Spleen (tissue), 13 donors: ENCODE results near the gene APELA. TPM values are rescaled to one million over a fixed set of nuclear protein-coding genes. Genes with fewer than 3 reads are reported as not detected.

ENCODE experiments used
- DNase-seq: peaks from one replicate; pipeline ENCODE4 v3.0.0-alpha.2; 2020
- H3K27ac ChIP-seq, 8 donors: fragments of 200-600 bp; sonication (generic) in 7 of 8; 1 replicate in 4 of 8; 2 replicates in 4 of 8; pipeline versions ENCODE4 v1.5.0 to v1.8.0; 2016 to 2021; ENCODE audit warnings: inconsistent platforms in 4 of 8, mild to moderate bottlenecking in 4 of 8, moderate library complexity in 1 of 8
- H3K27me3 ChIP-seq, 7 donors: fragments of 200-600 bp; sonication (generic) in 6 of 7; replicated peaks in 1 of 7; 1 replicate in 4 of 7; 2 replicates in 3 of 7; pipeline versions ENCODE4 v1.5.0 to v1.8.0; 2016 to 2021; ENCODE audit warnings: inconsistent platforms in 3 of 7, mild to moderate bottlenecking in 1 of 7
- H3K36me3 ChIP-seq, 6 donors: fragments of 200-600 bp; sonication (generic) in 5 of 6; 1 replicate in 4 of 6; 2 replicates in 2 of 6; pipeline versions ENCODE4 v1.5.0 to v1.8.0; 2016 to 2021; ENCODE audit warnings: inconsistent platforms in 2 of 6
- H3K4me1 ChIP-seq, 6 donors: fragments of 200-600 bp; sonication (generic) in 5 of 6; 1 replicate in 3 of 6; 2 replicates in 3 of 6; pipeline versions ENCODE4 v1.5.0 to v1.8.0; 2016 to 2021; ENCODE audit warnings: inconsistent platforms in 3 of 6
- H3K4me3 ChIP-seq, 8 donors: fragments of 200-600 bp; sonication (generic) in 7 of 8; 1 replicate in 4 of 8; 2 replicates in 4 of 8; pipeline versions ENCODE4 v1.5.0 to v1.8.0; 2016 to 2021; ENCODE audit warnings: inconsistent platforms in 4 of 8, mild to moderate bottlenecking in 4 of 8, moderate library complexity in 2 of 8
- H3K9me3 ChIP-seq, 8 donors: fragments of 200-600 bp; sonication (generic) in 7 of 8; 1 replicate in 4 of 8; 2 replicates in 4 of 8; pipeline versions ENCODE4 v1.5.0 to v1.8.0; 2016 to 2021; ENCODE audit warnings: inconsistent platforms in 4 of 8
- CTCF ChIP-seq, 11 experiments: fragments of 200-600 bp in 7 of 11; fragments of 450-650 bp in 4 of 11; sonication (generic) in 4 of 11; IDR thresholded peaks in 8 of 11; conservative IDR thresholded peaks in 3 of 11; 1 replicate in 7 of 11; 2 replicates in 4 of 11; pipeline versions ENCODE4 v1.4.0 to v1.8.0; 2016 to 2021; ENCODE audit warnings: antibody characterized with exemption in 11 of 11, inconsistent platforms in 4 of 11, mild to moderate bottlenecking in 1 of 11
- POLR2A ChIP-seq, 3 donors: fragments of 450-650 bp; IDR thresholded peaks; one replicate each; pipeline ENCODE4 v1.5.1; 2017; ENCODE audit warnings: antibody characterized with exemption in 3 of 3, mild to moderate bottlenecking in 1 of 3
- POLR2AphosphoS5 ChIP-seq, 3 donors: sonication (generic); formaldehyde crosslinking; IDR thresholded peaks; one replicate each; pipeline ENCODE4 v1.5.1; 2017; ENCODE audit warnings: antibody characterized with exemption in 3 of 3
- WGBS, 5 donors: extraction: QIAGEN DNeasy Blood & Tissue Kit in 3 of 5; methylation state at CpG; one replicate each; pipeline versions ENCODE4 v1.1.5 to v1.1.7; 2013 to 2018; 5-methylcytosine and 5-hydroxymethylcytosine counted together
- intact Hi-C: fragments of 100-400 bp; cut with DNase I; formaldehyde crosslinking; loops from one replicate; pipeline ENCODE4 v1.15.0; 2023; ENCODE audit warnings: low total_unique reads
- long read RNA-seq, 2 donors: transcript quantifications; one replicate each; lab custom pipeline, GENCODE V29; 2026
- polyA plus RNA-seq, 3 donors: library from polyadenylated mRNA; stranded (reverse); fragments of 200-250 nt; gene quantifications; one replicate each; pipeline ENCODE4 v1.2.1, GENCODE V29; 2013
- total RNA-seq, 7 donors: library from RNA; depleted of rRNA in 3 of 7; stranded (reverse); fragments of >200 nt in 3 of 7; fragmentation: NEBNext Ultra II Directional in 4 of 7; extraction: Animal tissue kit (Norgen Biotek cat#: 25700) in 4 of 7; gene quantifications; one replicate each; pipeline versions ENCODE4 v1.1.0 to v1.2.1, GENCODE V29; 2016 to 2021
- donor health status: healthy with polysubstance abuse.
- donor health status: DM: no; HTN: no; CAD: no; lungs with moderate emphysema.
- donor health status: DM: no; HTN: no; CAD: no.
- donor health status: Bipolar disorder and iron deficiency.
- donor health status: healthy.
- donor health status: DM: no; HTN: no; CAD: no.
- donor health status: DM: yes; HTN: yes; CAD: no.

APELA gene, protein sequence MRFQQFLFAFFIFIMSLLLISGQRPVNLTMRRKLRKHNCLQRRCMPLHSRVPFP
- not detected for total RNA-seq
- polyA plus RNA-seq = not detected
- long read RNA-seq, donor 1 = 0 reads
- long read RNA-seq, donor 2 = 0 reads

- Histone ChIP-seq H3K27ac (no peak within 1 kb of the TSS), H3K4me3 (no peak within 1 kb of the TSS), H3K4me1 (no peaks in the 10 kb centered on the region), H3K27me3 (peaks cover 0 to 8% (median 0%) of the 10 kb centered on the region in 7 donors), H3K36me3 (no peaks in the 10 kb centered on the region), H3K9me3 (no peaks in the 10 kb centered on the region)
- intact Hi-C loops = no loop called here
- WGBS, 5 donors = 11 to 17% (median 13%) methylated on average over 7 of the region's 7 CpGs
- TF ChIP-seq CTCF (IDR thresholded peaks at IDR 0.05 in 8 of 11, conservative IDR thresholded peaks at IDR 0.05 in 3 of 11) (no peak), POLR2A (IDR thresholded peaks at IDR 0.05) (no peak), POLR2AphosphoS5 (IDR thresholded peaks at IDR 0.05) (no peak)
- no peak for DNase-seq
Measured at GRCh38 chr4:164876700-164877324, at the start of gene APELA. Gene APELA (plus strand): TSS chr4:164877178. CDS start chr4:164877332, 154 bp downstream.

GRCh38 chr4:164828955-164829354 is 48.0 kb upstream of the APELA start:
- H3K4me3 ChIP-seq = no peak overlapping the region
- TF ChIP-seq POLR2AphosphoS5 (IDR thresholded peaks at IDR 0.05) (no peak), CTCF (IDR thresholded peaks at IDR 0.05 in 8 of 11, conservative IDR thresholded peaks at IDR 0.05 in 3 of 11) (no peak), POLR2A (IDR thresholded peaks at IDR 0.05) (no peak)
- no peaks in the 10 kb centered on the region for H3K36me3 ChIP-seq
- H3K4me1 ChIP-seq = no peaks in the 10 kb centered on the region
- intact Hi-C loops = no loop called here
- WGBS, 5 donors = 68 to 86% (median 79%) methylated on average over 3 of the region's 3 CpGs
- no peak for DNase-seq
- H3K27ac ChIP-seq = no peak overlapping the region
- no peaks in the 10 kb centered on the region for H3K9me3 ChIP-seq
- no peaks in the 10 kb centered on the region for H3K27me3 ChIP-seq

- Histone ChIP-seq H3K9me3 (no peaks in the 10 kb centered on the region), H3K36me3 (no peaks in the 10 kb centered on the region), H3K27ac (no peak overlapping the region), H3K4me1 (no peaks in the 10 kb centered on the region), H3K27me3 (peaks cover 0 to 6% (median 0%) of the 10 kb centered on the region in 7 donors), H3K4me3 (no peak overlapping the region)
- 52 to 59% (median 54%) methylated on average over 4 of the region's 4 CpGs for WGBS, 5 donors
- intact Hi-C loops = no loop called here
- no peak for TF ChIP-seq CTCF (IDR thresholded peaks at IDR 0.05 in 8 of 11, conservative IDR thresholded peaks at IDR 0.05 in 3 of 11)
- no peak for TF ChIP-seq POLR2A (IDR thresholded peaks at IDR 0.05)
- TF ChIP-seq POLR2AphosphoS5 (IDR thresholded peaks at IDR 0.05) = no peak
- DNase-seq = no peak
Measured at GRCh38 chr4:164846566-164846965, 30.4 kb upstream of the APELA start.

DNA sequence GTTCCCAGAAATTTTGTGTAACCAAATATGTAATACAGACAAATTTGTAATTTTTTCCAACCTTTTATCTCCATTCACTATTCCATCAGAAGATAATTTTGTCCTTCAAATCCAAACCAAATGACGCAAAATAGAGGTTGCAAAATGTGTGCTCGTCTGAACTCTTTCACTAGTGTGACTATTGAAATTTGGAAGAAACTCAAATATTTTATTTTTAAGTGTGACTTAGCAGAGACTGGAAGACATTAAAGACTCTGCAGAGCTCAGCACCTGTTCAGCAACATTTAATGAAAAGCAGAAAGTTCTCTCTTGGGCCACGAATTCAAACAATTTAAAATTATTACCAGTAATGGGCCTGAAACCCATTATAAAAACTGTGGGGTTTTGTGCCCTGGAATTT is 30.0 kb upstream of the APELA start:
- Histone ChIP-seq H3K4me3 (no peak overlapping the region), H3K27ac (no peak overlapping the region), H3K9me3 (no peaks in the 10 kb centered on the region), H3K4me1 (no peaks in the 10 kb centered on the region), H3K27me3 (peaks cover 0 to 6% (median 0%) of the 10 kb centered on the region in 7 donors), H3K36me3 (no peaks in the 10 kb centered on the region)
- WGBS, 5 donors = 67 to 77% (median 70%) methylated on average over 3 of the region's 3 CpGs
- TF ChIP-seq CTCF (IDR thresholded peaks at IDR 0.05 in 8 of 11, conservative IDR thresholded peaks at IDR 0.05 in 3 of 11) (no peak), POLR2A (IDR thresholded peaks at IDR 0.05) (no peak), POLR2AphosphoS5 (IDR thresholded peaks at IDR 0.05) (no peak)
- intact Hi-C loops = no loop called here
- no peak for DNase-seq
